DLD1 (cell line): ENCODE results near the gene NRXN2.
"Not testable (repeated sequence)": the region's sequence is repeated elsewhere in the genome, so short reads cannot be mapped to it uniquely, and the experiment has no call there.

Experiments used
- in situ Hi-C: cut with HindIII; loops from 2 replicates; pipeline ENCODE4 v1.10.0; 2017; ENCODE audit warnings: low sequenced_read_pairs

Gene NRXN2

DNA sequence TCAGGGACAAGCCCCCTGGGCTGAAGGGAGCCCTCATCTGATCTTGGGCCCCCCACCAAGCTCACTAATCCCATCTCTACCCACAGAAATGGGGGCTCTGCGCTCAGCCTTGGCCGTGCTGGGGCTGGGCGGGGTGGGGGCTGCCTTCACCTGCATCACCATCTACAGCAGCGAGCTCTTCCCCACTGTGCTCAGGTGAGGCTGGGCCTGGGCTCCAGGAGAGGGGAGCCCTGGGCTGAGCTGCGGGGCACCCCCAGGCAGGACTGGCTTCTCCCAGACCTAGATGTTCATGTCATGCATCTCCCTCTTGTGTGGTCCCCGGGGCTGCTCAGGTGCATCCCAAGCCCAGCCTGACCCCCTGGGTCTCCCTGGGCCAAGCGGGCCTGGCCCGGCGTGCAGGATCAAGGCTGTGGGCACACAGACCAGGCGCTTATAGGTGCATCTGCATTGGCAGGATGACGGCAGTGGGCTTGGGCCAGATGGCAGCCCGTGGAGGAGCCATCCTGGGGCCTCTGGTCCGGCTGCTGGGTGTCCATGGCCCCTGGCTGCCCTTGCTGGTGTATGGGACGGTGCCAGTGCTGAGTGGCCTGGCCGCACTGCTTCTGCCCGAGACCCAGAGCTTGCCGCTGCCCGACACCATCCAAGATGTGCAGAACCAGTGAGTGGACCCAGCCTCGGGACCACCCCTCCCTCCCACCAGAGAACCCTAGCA lies 122.6 kb downstream of the NRXN2 start:
- in situ Hi-C loops, result no loop called here

GRCh38 chr11:64599698-64600211 lies 123.2 kb downstream of the NRXN2 start:
- in situ Hi-C loops, result no loop called here

- in situ Hi-C loops, result no loop called here
Measured at GRCh38 chr11:64598797-64599697, 124.0 kb downstream of the NRXN2 start.

- in situ Hi-C loops, result no loop called here
Measured at GRCh38 chr11:64598106-64598796, 124.7 kb downstream of the NRXN2 start.

DNA sequence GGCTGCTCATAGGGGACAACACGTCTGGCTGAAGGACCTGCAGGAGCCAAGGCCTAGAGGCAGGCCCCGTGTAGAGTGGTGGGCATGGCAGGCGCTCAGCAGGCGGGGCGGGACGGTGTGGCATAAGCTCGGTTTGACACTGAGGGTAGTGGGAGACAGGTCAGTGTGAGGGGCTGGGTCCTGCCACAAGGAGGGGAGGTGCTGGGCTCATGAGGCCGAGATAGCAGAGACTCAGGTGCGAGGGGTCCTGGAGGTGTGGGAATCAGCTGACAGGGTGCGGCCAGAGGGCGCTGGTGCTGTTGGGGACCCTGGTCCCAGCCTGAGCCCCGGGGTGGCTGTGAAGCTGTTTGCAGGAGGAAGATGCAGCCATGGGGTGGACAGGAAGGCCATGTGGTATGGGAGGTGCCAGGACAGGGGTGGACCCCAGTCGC lies 125.3 kb downstream of the NRXN2 start:
- in situ Hi-C loops, result no loop called here

GRCh38 chr11:64595922-64596321 lies 127.1 kb downstream of the NRXN2 start:
- in situ Hi-C loops, result not testable (repeated sequence)

- in situ Hi-C loops, result no loop called here
Measured at GRCh38 chr11:64594159-64594939, 128.6 kb downstream of the NRXN2 start.

GRCh38 chr11:64593156-64594105 lies 129.6 kb downstream of the NRXN2 start:
- in situ Hi-C loops, result no loop called here

GRCh38 chr11:64592656-64593055 lies 130.3 kb downstream of the NRXN2 start:
- in situ Hi-C loops, result no loop called here

DNA sequence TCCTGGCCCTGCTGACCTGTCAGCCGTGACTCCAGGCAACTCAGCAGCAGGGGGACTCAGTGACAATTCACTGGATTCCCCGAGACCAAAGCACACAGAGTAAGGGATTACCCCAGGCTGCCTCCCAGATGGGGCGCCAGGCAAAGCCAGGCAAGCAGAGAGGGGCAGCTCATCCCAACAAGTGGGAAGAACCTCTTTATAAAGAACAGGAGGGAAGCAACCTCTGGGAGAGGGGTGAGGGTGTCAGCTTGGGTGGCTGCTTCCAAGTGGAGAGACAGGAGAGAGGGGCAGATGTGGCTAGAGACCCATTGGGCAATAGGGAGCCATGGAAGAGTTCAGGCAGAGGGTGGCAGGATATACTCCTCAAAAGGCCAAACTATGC lies 130.8 kb downstream of the NRXN2 start:
- in situ Hi-C loops, result no loop called here

- in situ Hi-C loops, result no loop called here
Measured at GRCh38 chr11:64591257-64592233, 131.5 kb downstream of the NRXN2 start.

- in situ Hi-C loops, result no loop called here
Measured at GRCh38 chr11:64590763-64591221, 132.2 kb downstream of the NRXN2 start, which contains the start of gene SLC22A12. TSS of gene SLC22A12 (plus strand) at chr11:64591220. CDS start at chr11:64591557, 337 bp downstream.

GRCh38 chr11:64588701-64589100 lies 134.3 kb downstream of the NRXN2 start:
- in situ Hi-C loops, result no loop called here

- in situ Hi-C loops, result no loop called here
Measured at GRCh38 chr11:64586366-64586765, 136.6 kb downstream of the NRXN2 start.

DNA sequence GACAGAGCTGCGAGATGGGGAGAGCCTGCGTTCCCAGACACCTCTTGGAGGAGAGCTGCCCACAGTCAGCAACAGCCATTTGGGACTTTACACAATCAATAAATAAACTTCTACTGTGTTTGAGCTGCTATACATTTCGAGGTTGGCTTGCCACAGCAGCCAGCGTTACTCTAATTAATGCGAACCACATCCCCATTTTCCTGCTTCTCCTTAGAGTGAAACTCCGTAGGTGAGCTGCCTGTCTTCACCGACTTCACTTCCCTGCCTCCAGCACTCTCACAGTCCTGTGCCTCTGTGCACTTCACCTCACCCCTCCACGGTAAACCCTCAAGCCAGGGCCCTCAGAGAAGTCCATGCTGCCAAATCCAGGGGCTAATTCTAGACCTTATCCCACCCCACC lies 137.8 kb downstream of the NRXN2 start:
- in situ Hi-C loops, result no loop called here

GRCh38 chr11:64583296-64584262 lies 139.4 kb downstream of the NRXN2 start:
- in situ Hi-C loops, result no loop called here

- in situ Hi-C loops, result no loop called here
Measured at GRCh38 chr11:64582885-64583284, 140.1 kb downstream of the NRXN2 start.
